Measurements from ENCODE around the gene PTPRN2. TPM values are rescaled to one million over a fixed set of nuclear protein-coding genes. Genes with fewer than 3 reads are reported as not detected.

Gene PTPRN2
- total RNA-seq, 1 experiment from 2014 or later, result not detected

DNA sequence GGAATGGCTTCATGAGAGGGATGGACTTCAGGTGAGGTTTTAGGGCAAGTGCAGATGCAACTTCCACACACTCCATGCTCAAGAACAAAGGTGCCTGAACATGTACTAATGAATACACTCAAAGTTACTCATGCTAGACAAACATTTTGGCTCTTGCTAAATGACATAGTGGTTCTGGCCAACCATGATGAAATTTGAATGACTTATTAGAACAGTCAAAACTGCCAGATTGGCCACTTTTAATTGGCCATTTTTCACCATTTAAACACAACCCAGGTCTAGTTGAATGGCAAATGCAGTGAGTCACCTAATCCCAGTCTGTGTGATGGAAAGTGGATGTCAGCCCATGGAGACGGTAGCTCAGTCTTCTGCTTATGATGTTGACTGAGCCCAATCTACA lies 4.9 kb upstream of the PTPRN2 start:
- intact Hi-C loops (cut with micrococcal nuclease; ENCODE audit: unreplicated experiment), result no loop called here
- no peaks in the 10 kb centered on the region for H3K9me2 ChIP-seq (ENCODE audit: insufficient read depth)
- no peak for DNase-seq
- no peaks in the 10 kb centered on the region for H3K36me3 ChIP-seq (ENCODE audit: low read depth)
- TF ChIP-seq, protein P1, sequence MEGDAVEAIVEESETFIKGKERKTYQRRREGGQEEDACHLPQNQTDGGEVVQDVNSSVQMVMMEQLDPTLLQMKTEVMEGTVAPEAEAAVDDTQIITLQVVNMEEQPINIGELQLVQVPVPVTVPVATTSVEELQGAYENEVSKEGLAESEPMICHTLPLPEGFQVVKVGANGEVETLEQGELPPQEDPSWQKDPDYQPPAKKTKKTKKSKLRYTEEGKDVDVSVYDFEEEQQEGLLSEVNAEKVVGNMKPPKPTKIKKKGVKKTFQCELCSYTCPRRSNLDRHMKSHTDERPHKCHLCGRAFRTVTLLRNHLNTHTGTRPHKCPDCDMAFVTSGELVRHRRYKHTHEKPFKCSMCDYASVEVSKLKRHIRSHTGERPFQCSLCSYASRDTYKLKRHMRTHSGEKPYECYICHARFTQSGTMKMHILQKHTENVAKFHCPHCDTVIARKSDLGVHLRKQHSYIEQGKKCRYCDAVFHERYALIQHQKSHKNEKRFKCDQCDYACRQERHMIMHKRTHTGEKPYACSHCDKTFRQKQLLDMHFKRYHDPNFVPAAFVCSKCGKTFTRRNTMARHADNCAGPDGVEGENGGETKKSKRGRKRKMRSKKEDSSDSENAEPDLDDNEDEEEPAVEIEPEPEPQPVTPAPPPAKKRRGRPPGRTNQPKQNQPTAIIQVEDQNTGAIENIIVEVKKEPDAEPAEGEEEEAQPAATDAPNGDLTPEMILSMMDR (conservative IDR thresholded peaks at IDR 0.05), result no peak
- no peak overlapping the region for H2AFZ ChIP-seq
- H3K79me2 ChIP-seq (ENCODE audit: low read depth), result no peaks in the 10 kb centered on the region
- no TSS peak for BruUV-seq (replicated peaks)
- H3K27me3 ChIP-seq (ENCODE audit: insufficient read depth, low read depth), result peaks cover 45% of the 10 kb centered on the region
- no peak overlapping the region for H3K27ac ChIP-seq
- H3K4me3 ChIP-seq, result no peak overlapping the region
- CTCF ChIA-PET, result no interaction called here
- H4K20me1 ChIP-seq (ENCODE audit: insufficient read depth), result no peaks in the 10 kb centered on the region
- H3K4me2 ChIP-seq, result no peak overlapping the region
- peaks cover 4% of the 10 kb centered on the region; the same call in 1 of the 2 replicates for H3K9me3 ChIP-seq (ENCODE audit: insufficient read depth, low read depth)
- H3K4me1 ChIP-seq (replicated peaks; ENCODE audit: insufficient read depth), result no peaks in the 10 kb centered on the region
- H3F3A ChIP-seq (ENCODE audit: insufficient read depth, low read depth), result no peaks in the 10 kb centered on the region
- POLR2A ChIA-PET (ENCODE audit: unreplicated experiment), result no interaction called here

DNA sequence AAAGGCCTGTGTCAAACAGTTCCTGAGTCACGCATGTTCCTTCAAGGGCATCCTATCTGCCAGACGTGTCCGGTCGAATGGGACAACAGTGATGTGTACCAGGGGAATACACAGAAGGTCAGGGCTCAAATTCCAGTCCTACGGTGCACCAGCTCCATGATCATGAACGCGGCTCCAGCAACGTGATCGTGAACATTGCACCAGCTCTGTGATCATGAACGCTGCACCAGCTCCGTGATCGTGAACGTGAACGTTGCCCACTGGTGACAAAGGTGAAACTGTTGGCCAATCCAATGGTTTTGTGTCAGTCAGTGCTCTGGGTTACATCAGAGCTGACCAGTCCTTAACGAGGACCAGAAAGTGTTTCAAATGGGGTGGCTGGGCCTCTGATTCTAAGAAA lies 4.3 kb upstream of the PTPRN2 start:
- no peaks in the 10 kb centered on the region for H3K4me1 ChIP-seq (replicated peaks; ENCODE audit: insufficient read depth)
- POLR2A ChIA-PET (ENCODE audit: unreplicated experiment), result no interaction called here

DNA sequence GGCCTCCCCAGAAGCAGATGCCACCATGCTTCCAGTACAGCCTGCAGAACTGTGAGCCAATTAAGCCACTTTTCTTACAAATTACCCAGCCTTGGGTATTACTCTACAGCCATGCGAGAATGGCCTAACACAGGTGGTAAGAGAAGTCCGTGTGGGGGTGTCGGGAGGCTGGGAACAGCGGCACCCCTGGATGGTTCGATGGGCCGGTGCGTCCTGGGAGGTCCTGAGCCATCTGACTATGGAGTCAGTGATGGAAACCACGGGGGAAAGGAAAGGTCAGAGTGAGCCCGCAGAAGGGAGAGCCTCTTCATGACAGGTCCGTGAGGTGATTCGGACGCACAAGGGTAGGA lies 2.5 kb upstream of the PTPRN2 start:
- H3K9me2 ChIP-seq (ENCODE audit: insufficient read depth), result no peaks in the 10 kb centered on the region
- no peaks in the 10 kb centered on the region for H3F3A ChIP-seq (ENCODE audit: insufficient read depth, low read depth)
- BruUV-seq (replicated peaks), result no TSS peak
- no peak overlapping the region for H3K4me3 ChIP-seq
- H3K36me3 ChIP-seq (ENCODE audit: low read depth), result no peaks in the 10 kb centered on the region
- no peak for DNase-seq
- H2AFZ ChIP-seq, result no peak overlapping the region
- H3K79me2 ChIP-seq (ENCODE audit: low read depth), result no peaks in the 10 kb centered on the region
- H3K9me3 ChIP-seq (ENCODE audit: insufficient read depth, low read depth), result peaks cover 4% of the 10 kb centered on the region; the same call in 1 of the 2 replicates
- TF ChIP-seq, protein P1 (conservative IDR thresholded peaks at IDR 0.05), result no peak
- no peak for TF ChIP-seq EZH2 (IDR thresholded peaks at IDR 0.05; ENCODE audit: low read depth)
- no peaks in the 10 kb centered on the region for H3K4me1 ChIP-seq (replicated peaks; ENCODE audit: insufficient read depth)
- ChIA-PET POLR2A (ENCODE audit: unreplicated experiment) (no interaction called here), CTCF (no interaction called here)
- no peak overlapping the region for H3K4me2 ChIP-seq
- intact Hi-C loops (cut with micrococcal nuclease; ENCODE audit: unreplicated experiment), result no loop called here
- H3K27me3 ChIP-seq (ENCODE audit: insufficient read depth, low read depth), result peaks cover 49% of the 10 kb centered on the region
- H3K27ac ChIP-seq, result no peak overlapping the region
- no peaks in the 10 kb centered on the region for H4K20me1 ChIP-seq (ENCODE audit: insufficient read depth)

More for the DNA sequence above, 4.3 kb upstream of the PTPRN2 start:
- intact Hi-C loops (cut with micrococcal nuclease; ENCODE audit: unreplicated experiment), result no loop called here
- Histone ChIP-seq H3K4me3 (no peak overlapping the region), H3K9me3 (ENCODE audit: insufficient read depth, low read depth) (peaks cover 4% of the 10 kb centered on the region; the same call in 1 of the 2 replicates), H3K27ac (no peak overlapping the region), H3K36me3 (ENCODE audit: low read depth) (no peaks in the 10 kb centered on the region), H3K9me2 (ENCODE audit: insufficient read depth) (no peaks in the 10 kb centered on the region), H4K20me1 (ENCODE audit: insufficient read depth) (no peaks in the 10 kb centered on the region), H3K79me2 (ENCODE audit: low read depth) (no peaks in the 10 kb centered on the region), H2AFZ (no peak overlapping the region), H3K27me3 (ENCODE audit: insufficient read depth, low read depth) (peaks cover 45% of the 10 kb centered on the region), H3K4me2 (no peak overlapping the region), H3F3A (ENCODE audit: insufficient read depth, low read depth) (no peaks in the 10 kb centered on the region)
- CTCF ChIA-PET, result no interaction called here
- TF ChIP-seq EZH2 (IDR thresholded peaks at IDR 0.05; ENCODE audit: low read depth), result no peak
- TF ChIP-seq, protein P1 (conservative IDR thresholded peaks at IDR 0.05), result no peak
- no TSS peak for BruUV-seq (replicated peaks)
- no peak for DNase-seq

Measured in PC-9 (cell line).